HepG2 (cell line): Measurements from ENCODE around the gene GLB1L.

ENCODE experiments used
- ARID2 ChIP-seq: sonication (generic); formaldehyde crosslinking; IDR thresholded peaks from 2 replicates; pipeline ENCODE4 v1.8.1; 2022; ENCODE audit warnings: mild to moderate bottlenecking, missing genetic modification reagents, borderline replicate concordance
- BRCA1 ChIP-seq: sonication (generic); formaldehyde crosslinking; IDR thresholded peaks from 2 replicates; pipeline ENCODE4 v1.4.0; 2020; ENCODE audit warnings: missing genetic modification reagents
- CTCF ChIP-seq: sonication (generic); formaldehyde crosslinking; IDR thresholded peaks from 2 replicates; pipeline ENCODE4 v1.5.0; 2020; ENCODE audit warnings: mild to moderate bottlenecking, missing genetic modification reagents, moderate library complexity
- ESRRA ChIP-seq: sonication (generic); formaldehyde crosslinking; IDR thresholded peaks from 2 replicates; pipeline ENCODE4 v1.5.1; 2020; ENCODE audit warnings: mild to moderate bottlenecking, low read depth, missing genetic modification reagents
- MBNL3 ChIP-seq: fragments of 250-450 bp; sonication (Bioruptor Pico); conservative IDR thresholded peaks from 2 replicates; pipeline ENCODE4 v1.8.0; 2022; ENCODE audit warnings: mild to moderate bottlenecking, inconsistent platforms
- NPAS2 ChIP-seq: sonication (generic); formaldehyde crosslinking; IDR thresholded peaks from 2 replicates; pipeline ENCODE4 v1.8.0; 2022; ENCODE audit warnings: mild to moderate bottlenecking, missing genetic modification reagents, borderline replicate concordance
- SMAD3 ChIP-seq: sonication (generic); formaldehyde crosslinking; IDR thresholded peaks from 2 replicates; pipeline ENCODE4 v1.4.0; 2020; ENCODE audit warnings: missing genetic modification reagents

DNA sequence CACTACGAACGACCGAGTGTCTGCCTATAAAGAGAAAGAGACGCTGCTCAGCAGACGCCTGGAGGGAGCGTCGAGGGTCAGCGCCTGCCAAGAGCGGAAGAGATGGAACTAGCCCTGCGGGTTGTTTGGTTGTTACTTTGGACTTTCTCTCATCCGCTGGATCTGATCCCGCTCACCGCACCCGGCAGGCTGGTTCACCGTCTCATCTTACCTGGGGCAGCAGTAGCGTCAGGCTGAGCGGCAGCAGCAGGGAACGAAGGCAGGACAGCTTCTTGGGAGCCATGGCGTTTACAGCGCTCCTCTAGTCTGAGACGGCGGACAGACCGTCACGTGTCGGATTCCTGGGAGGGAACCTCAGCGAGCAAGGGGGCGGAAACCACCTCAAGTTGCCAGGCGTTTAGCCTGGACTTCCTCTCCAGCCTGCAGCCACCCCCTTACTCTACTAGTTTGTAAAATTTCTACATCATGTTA is 1.9 kb downstream of the GLB1L start:
- TF ChIP-seq MBNL3 (CRISPR knock-in tag) (no peak), CTCF (CRISPR knock-in tag) (no peak), ARID2 (no peak), SMAD3 (no peak), BRCA1 (CRISPR knock-in tag) (no peak), ESRRA (CRISPR knock-in tag) (no peak), NPAS2 (CRISPR knock-in tag) (no peak)
